GM18861 (cell line): ENCODE data around the gene CLIC3.

Source experiments
- ATAC-seq: cut with Tn5 transposase; IDR thresholded peaks from one replicate; pipeline ENCODE4 v1.9.1; 2021; ENCODE audit not compliant: unreplicated experiment

CLIC3 gene

GRCh38 chr9:136968333-136969127, 27.8 kb downstream of the CLIC3 start:
- no peak for ATAC-seq

- ATAC-seq, result no peak
Observed at GRCh38 chr9:136965771-136966484, 30.4 kb downstream of the CLIC3 start.

- ATAC-seq, result no peak
Observed at GRCh38 chr9:136964833-136965422, 31.4 kb downstream of the CLIC3 start.

- ATAC-seq, result no peak
Observed at GRCh38 chr9:136964171-136964689, 32.1 kb downstream of the CLIC3 start.

DNA sequence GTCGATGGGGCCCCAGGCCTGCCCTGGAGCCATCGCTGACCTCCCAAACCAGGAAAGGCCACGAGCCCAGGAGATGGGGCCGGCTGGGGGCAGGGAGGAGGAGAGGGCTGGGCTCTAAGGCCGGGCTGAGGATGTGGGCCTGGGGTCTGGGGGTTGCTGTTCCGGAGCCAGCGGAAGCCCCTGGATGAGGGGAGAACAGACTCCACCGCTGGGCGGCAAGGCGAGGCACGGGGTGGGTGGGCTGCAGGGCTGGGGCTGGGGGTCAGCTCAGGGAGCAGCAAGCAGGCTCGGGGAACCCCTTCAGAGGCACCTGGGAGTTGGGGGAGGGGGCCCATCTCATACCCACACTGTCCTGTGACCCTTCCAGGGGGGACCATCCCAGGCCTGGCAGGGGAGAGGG, 32.6 kb downstream of the CLIC3 start:
- no peak for ATAC-seq

DNA sequence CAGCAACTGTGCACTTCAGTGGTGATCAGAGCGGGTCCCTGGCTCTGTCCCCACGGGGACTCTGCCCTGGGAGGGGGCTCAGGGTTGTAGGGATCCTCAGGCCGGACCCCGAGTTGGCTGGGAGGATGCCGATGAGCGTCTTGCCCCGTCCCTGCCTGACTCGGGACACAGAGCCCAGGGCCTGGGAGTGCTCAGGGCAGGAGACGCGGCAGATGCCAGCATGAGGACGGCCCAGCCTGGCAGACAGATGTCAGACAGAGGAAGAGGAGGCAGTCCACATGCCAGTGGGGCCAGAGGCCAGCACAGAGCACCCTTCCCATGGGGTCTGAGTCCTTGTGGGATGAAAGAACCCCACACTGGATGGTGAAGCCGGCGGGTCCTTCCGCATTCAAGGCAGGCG, 33.0 kb downstream of the CLIC3 start:
- ATAC-seq, result no peak

DNA sequence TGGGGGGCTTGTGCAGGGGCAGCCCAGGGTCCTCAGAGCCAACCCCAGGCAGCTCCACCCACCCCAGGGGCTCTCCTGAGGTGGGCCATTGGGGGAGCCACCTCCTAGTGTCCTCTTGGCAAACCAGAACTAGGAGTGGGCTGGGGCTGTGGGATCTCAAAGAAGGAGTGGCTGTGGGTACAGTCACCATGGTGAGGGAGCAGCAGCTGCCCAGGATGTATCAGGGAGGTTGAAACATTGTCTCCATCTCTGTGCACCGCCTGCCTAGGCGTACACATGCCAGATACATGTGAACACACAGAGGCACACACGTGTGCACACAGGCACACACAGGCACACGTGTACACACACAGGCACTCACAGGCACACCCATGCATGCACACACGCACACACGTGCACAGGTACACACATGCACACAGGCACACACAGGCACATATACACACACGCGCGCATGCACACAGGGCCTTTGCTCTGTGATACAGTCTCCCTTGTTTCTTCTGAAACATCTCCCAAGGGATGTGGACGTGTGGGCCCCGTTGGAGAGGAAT, 33.6 kb downstream of the CLIC3 start:
- ATAC-seq, result no peak

- ATAC-seq, result no peak
Observed at GRCh38 chr9:136962163-136962562, 34.2 kb downstream of the CLIC3 start.

GRCh38 chr9:136961279-136962065, 34.9 kb downstream of the CLIC3 start:
- ATAC-seq, result no peak

- no peak for ATAC-seq
Observed at GRCh38 chr9:136960938-136961275, 35.5 kb downstream of the CLIC3 start.

DNA sequence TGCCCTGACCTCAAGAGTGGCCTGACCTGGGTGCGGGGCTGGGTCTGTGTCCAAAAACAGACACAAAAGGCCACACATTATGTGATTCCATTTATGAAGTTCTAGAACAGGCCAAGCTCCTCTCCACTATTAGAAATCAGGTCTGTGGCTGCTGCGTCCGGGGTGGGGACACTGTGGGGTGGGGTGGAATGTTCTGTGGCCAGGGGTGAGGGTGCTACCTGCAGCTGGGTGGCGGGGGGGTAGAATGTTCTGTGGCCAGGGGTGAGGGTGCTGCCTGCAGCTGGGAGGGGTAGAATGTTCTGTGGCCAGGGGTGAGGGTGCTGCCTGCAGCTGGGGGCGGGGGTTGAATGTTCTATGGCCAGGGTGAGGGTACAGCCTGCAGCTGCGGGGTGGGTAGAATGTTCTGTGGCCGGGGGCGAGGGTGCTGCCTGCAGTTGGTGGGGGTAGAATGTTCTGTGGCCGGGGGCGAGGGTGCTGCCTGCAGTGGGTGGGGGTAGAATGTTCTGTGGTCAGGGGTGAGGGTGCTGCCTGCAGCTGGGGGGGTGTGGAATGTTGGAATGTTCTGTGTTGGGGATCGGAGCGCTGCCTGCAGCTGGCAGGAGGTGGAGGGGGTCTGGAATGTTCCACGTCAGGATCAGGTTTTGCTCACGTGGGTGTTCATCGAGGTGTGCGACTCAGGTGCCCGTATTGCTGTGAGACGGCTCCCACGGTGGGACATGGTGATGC, 36.0 kb downstream of the CLIC3 start:
- no peak for ATAC-seq

- ATAC-seq, result no peak
Observed at GRCh38 chr9:136958898-136959850, 37.2 kb downstream of the CLIC3 start.

GRCh38 chr9:136958473-136958872, 37.9 kb downstream of the CLIC3 start:
- ATAC-seq, result no peak

GRCh38 chr9:136957901-136958300, 38.5 kb downstream of the CLIC3 start:
- ATAC-seq, result no peak

GRCh38 chr9:136957461-136957860, 38.9 kb downstream of the CLIC3 start:
- no peak for ATAC-seq

- no peak for ATAC-seq
Observed at GRCh38 chr9:136956604-136957003, 39.8 kb downstream of the CLIC3 start.

GRCh38 chr9:136955943-136956335, 40.4 kb downstream of the CLIC3 start:
- no peak for ATAC-seq

DNA sequence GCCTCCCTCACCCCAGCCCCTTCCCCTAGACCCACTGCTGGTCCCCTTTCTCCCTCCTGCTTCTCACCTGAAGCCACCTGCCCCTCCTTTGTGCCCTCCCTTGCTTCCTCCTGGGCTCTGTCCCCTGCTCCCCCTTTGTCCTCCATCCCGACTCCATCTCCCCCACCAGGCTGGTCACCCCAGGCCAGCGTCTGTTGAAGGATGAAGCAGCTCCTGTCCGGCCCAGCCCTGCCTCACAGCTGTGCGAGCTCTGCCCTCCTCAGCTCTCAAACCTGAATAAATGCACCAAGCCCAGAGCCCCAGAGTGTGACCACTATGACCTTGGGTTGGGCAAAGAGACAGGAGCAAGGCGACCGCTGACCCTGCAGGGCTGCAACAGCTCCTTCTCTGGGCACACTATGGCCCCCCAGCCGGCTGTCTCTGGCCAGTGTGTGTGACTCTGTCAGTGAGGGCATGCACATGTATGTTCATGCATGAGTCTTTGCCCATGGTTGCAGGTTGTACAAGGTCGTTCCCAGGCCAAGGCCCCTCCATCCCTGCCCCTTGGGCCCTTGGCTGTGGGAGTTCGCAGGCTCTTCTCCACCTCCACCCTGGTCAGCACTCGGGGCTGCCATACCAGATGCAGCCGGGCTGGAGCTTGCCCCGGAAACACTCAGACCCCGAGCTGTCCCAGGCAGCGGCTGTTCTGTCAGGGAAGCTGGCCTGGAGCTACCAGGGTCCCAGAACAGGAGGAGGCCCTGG, 41.0 kb downstream of the CLIC3 start:
- ATAC-seq, result no peak
